OCI-LY3 (cell line): ENCODE results near the gene COL27A1.

Experiments
- H2AFZ ChIP-seq: fragments of 200-600, 300-600 bp; shearing (Covaris generic); 2 replicates; pipeline ENCODE4 v1.6.0; 2014; ENCODE audit warnings: antibody characterized with exemption, low read depth, low read length
- H3K27ac ChIP-seq: fragments of 200-600, 300-600 bp; sonication (generic); 2 replicates; pipeline ENCODE4 v1.5.1; 2014; ENCODE audit warnings: mild to moderate bottlenecking, low read length, moderate library complexity, mixed read lengths
- H3K27me3 ChIP-seq: fragments of 200-600, 300-600 bp; sonication (generic); 2 replicates; pipeline ENCODE4 v1.6.1; 2014; ENCODE audit warnings: low read depth, low read length, mixed read lengths
- H3K36me3 ChIP-seq: fragments of 200-600, 300-600 bp; sonication (generic); replicated peaks from 2 replicates; pipeline ENCODE3; 2014; ENCODE audit warnings: low read depth, low read length, mixed read lengths
- H3K4me1 ChIP-seq: fragments of 300-600, 200-600 bp; sonication (generic); 2 replicates; pipeline ENCODE4 v1.6.1; 2014; ENCODE audit warnings: low read length, mixed read lengths
- H3K4me2 ChIP-seq: fragments of 200-600, 300-600 bp; sonication (generic); 2 replicates; pipeline ENCODE4 v1.6.1; 2014; ENCODE audit warnings: low read length, mixed read lengths
- H3K4me3 ChIP-seq: fragments of 300-600, 200-600 bp; sonication (generic); 2 replicates; pipeline ENCODE4 v1.5.1; 2014; ENCODE audit warnings: antibody characterized with exemption, mild to moderate bottlenecking, low read length, moderate library complexity
- H3K79me2 ChIP-seq: fragments of 300-600, 200-600 bp; shearing (Covaris generic); 2 replicates; pipeline ENCODE4 v1.6.1; 2014; ENCODE audit warnings: mild to moderate bottlenecking, low read length, mixed read lengths
- H3K9ac ChIP-seq: fragments of 300-600, 200-600 bp; shearing (Covaris generic); 2 replicates; pipeline ENCODE4 v1.6.0; 2014; ENCODE audit warnings: mild to moderate bottlenecking, low read length, moderate library complexity
- H3K9me3 ChIP-seq: fragments of 200-600, 300-600 bp; shearing (Covaris generic); 2 replicates; pipeline ENCODE4 v1.6.1; 2014; ENCODE audit warnings: low read length, mixed read lengths; ENCODE audit not compliant: insufficient read depth
- H4K20me1 ChIP-seq: fragments of 200-600, 300-600 bp; sonication (generic); 2 replicates; pipeline ENCODE4 v1.6.1; 2016; ENCODE audit warnings: low read length, mixed read lengths; ENCODE audit not compliant: insufficient read depth
- CTCF ChIP-seq: fragments of 200-600, 300-600 bp; sonication (generic); IDR thresholded peaks from 2 replicates; pipeline ENCODE4 v1.5.1; 2014; ENCODE audit warnings: antibody characterized with exemption, low read length, low read depth
- EZH2phosphoT487 ChIP-seq: fragments of 200-600 bp; shearing (Covaris generic); IDR thresholded peaks from 2 replicates; pipeline ENCODE4 v1.6.1; 2018; ENCODE audit warnings: antibody characterized with exemption, mixed run types, low read depth

Gene COL27A1

GRCh38 chr9:114357360-114357759, 202.0 kb downstream of the COL27A1 start:
- H3K9ac ChIP-seq: no peak overlapping the region
- no peak overlapping the region for H3K4me3 ChIP-seq
- no peak overlapping the region for H3K4me2 ChIP-seq
- H3K79me2 ChIP-seq: peaks cover 13% of the 10 kb centered on the region
- no peaks in the 10 kb centered on the region for H3K27me3 ChIP-seq
- H2AFZ ChIP-seq: no peak overlapping the region
- no peaks in the 10 kb centered on the region for H4K20me1 ChIP-seq
- H3K36me3 ChIP-seq: peaks cover 76% of the 10 kb centered on the region
- H3K9me3 ChIP-seq: no peaks in the 10 kb centered on the region
- H3K27ac ChIP-seq: no peak overlapping the region
- TF ChIP-seq CTCF (no peak), EZH2phosphoT487 (no peak)
- H3K4me1 ChIP-seq: no peaks in the 10 kb centered on the region

GRCh38 chr9:114357911-114358328, 202.6 kb downstream of the COL27A1 start:
- H3K4me2 ChIP-seq: no peak overlapping the region
- TF ChIP-seq EZH2phosphoT487: no peak
- TF ChIP-seq CTCF: no peak
- no peaks in the 10 kb centered on the region for H3K27me3 ChIP-seq
- H3K27ac ChIP-seq: no peak overlapping the region
- H3K36me3 ChIP-seq: peaks cover 79% of the 10 kb centered on the region
- no peak overlapping the region for H3K4me3 ChIP-seq
- H2AFZ ChIP-seq: no peak overlapping the region
- H3K9me3 ChIP-seq: no peaks in the 10 kb centered on the region
- no peaks in the 10 kb centered on the region for H3K4me1 ChIP-seq
- H4K20me1 ChIP-seq: no peaks in the 10 kb centered on the region
- no peak overlapping the region for H3K9ac ChIP-seq
- H3K79me2 ChIP-seq: peaks cover 17% of the 10 kb centered on the region

- Histone ChIP-seq H3K9ac (no peak overlapping the region), H3K36me3 (peaks cover 92% of the 10 kb centered on the region), H3K9me3 (no peaks in the 10 kb centered on the region), H3K27me3 (no peaks in the 10 kb centered on the region), H3K4me3 (no peak overlapping the region), H4K20me1 (no peaks in the 10 kb centered on the region), H3K4me1 (peaks cover 5% of the 10 kb centered on the region), H3K79me2 (peaks cover 30% of the 10 kb centered on the region), H3K4me2 (no peak overlapping the region), H3K27ac (no peak overlapping the region), H2AFZ (no peak overlapping the region)
- TF ChIP-seq EZH2phosphoT487 (no peak), CTCF (no peak)
Measured at GRCh38 chr9:114359801-114360200, 204.5 kb downstream of the COL27A1 start.

- Histone ChIP-seq H3K4me1 (peaks cover 21% of the 10 kb centered on the region), H3K27me3 (no peaks in the 10 kb centered on the region), H3K4me3 (no peak overlapping the region), H3K36me3 (peaks cover 94% of the 10 kb centered on the region), H3K27ac (no peak overlapping the region), H2AFZ (no peak overlapping the region), H3K9me3 (no peaks in the 10 kb centered on the region), H3K79me2 (peaks cover 45% of the 10 kb centered on the region), H4K20me1 (no peaks in the 10 kb centered on the region), H3K9ac (no peak overlapping the region), H3K4me2 (no peak overlapping the region)
- TF ChIP-seq CTCF (no peak), EZH2phosphoT487 (no peak)
Measured at GRCh38 chr9:114361542-114361941, 206.2 kb downstream of the COL27A1 start.
